ENCODE measurements around the gene SQSTM1.
A peak's percentile ranks its signal among the peaks of the same experiment; 100 is the strongest.

The SQSTM1 gene

DNA sequence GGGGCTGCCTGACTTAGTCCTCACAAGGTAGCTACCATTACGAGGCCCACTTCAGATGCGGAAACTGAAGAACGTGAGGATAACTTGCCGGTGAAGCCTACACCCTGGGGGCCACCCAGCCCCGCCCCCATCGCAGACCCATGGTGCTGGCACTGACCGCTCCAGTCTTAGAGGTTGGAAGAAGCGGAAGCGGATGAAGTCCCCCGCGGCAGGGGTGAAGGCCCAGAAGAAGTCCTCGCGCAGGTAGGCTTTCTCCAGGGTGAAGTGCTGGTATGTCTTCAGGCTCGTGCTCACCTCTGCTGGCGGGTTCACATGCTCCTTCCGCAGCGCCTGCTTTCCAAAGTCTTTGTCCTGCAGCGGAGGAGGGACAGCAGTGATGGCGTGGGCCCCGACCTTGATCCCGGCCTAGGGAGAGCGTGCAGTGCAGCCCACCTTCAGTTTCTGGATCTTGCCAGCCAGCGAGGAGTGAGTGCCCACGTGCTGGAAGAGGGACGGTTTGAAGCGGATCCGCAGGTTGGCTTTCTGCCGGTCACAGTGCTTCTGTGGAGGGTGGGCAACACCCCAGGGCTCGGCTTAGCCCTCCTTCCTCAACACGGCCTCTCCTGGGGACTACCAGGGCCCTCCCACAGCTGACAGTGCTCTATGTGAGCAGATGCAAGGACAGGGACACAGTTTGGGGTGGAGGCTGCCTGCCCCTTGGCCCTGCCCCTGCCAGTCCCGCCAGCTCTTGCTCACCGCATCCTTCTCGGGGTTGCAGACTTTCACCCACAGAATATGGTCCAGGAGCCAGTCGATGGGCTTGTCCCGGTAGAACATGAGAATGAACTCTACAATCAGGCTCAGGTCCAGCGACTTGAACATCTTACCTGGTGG lies 21.7 kb upstream of the SQSTM1 start:
- TF ChIP-seq, protein P1, sequence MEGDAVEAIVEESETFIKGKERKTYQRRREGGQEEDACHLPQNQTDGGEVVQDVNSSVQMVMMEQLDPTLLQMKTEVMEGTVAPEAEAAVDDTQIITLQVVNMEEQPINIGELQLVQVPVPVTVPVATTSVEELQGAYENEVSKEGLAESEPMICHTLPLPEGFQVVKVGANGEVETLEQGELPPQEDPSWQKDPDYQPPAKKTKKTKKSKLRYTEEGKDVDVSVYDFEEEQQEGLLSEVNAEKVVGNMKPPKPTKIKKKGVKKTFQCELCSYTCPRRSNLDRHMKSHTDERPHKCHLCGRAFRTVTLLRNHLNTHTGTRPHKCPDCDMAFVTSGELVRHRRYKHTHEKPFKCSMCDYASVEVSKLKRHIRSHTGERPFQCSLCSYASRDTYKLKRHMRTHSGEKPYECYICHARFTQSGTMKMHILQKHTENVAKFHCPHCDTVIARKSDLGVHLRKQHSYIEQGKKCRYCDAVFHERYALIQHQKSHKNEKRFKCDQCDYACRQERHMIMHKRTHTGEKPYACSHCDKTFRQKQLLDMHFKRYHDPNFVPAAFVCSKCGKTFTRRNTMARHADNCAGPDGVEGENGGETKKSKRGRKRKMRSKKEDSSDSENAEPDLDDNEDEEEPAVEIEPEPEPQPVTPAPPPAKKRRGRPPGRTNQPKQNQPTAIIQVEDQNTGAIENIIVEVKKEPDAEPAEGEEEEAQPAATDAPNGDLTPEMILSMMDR (IDR thresholded peaks at IDR 0.05): no peak
- no peak overlapping the region for H3K4me3 ChIP-seq
- H3K27ac ChIP-seq: no peak overlapping the region
- DNase-seq (ENCODE audit: low spot score): no peak

DNA sequence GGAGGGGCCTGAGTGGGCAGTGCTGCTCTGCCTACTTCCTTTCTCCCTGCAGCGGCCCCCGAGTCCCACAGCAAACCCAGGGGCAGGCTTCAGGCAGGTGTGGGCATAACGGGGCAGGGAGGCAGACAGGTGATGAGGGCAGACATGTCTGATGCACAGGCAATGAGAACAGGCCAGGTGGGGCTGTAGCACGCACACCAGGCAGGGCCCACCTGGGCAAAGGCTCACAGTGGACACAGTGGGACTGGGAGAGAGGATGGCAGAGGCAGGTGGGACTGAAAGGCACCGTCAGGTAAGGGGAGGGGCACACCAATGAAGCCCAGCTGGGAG lies 21.1 kb upstream of the SQSTM1 start:
- DNase-seq (ENCODE audit: low spot score): no peak
- H3K27ac ChIP-seq: no peak overlapping the region
- TF ChIP-seq, protein P1 (IDR thresholded peaks at IDR 0.05): no peak
- H3K4me3 ChIP-seq: no peak overlapping the region

DNA sequence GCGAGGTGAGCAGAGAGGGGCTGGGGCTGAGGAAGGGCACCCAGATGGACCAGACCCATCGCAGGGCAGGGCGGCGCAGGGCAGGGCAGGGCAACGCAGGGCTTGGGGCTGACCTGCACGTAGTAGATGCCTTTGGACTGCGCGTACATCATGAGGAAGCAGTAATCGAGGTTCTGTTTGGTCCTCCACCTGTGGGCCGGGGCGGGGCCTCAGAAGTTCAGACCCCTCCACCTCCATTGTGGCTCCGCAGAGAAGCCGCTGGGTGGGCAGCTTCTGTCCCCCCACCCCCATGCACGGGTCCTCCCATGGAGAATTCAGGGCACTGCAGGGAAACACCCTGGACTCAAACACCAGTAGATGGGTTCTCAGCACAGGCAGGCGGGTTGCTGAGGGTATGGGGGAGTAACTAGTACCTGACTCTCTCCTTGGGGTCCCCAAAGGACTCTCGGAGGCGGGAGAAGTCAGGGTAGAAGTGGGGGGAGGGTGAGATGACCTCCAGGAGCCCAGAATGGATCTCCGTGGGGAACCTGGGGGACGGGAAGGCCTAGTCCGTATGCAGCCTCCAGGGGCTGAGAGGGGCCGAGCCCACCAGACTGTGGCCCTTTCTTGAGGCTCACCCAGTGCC lies 20.5 kb upstream of the SQSTM1 start:
- DNase-seq (ENCODE audit: low spot score): no peak
- TF ChIP-seq, protein P1 (IDR thresholded peaks at IDR 0.05): no peak
- no peak overlapping the region for H3K4me3 ChIP-seq
- no peak overlapping the region for H3K27ac ChIP-seq

DNA sequence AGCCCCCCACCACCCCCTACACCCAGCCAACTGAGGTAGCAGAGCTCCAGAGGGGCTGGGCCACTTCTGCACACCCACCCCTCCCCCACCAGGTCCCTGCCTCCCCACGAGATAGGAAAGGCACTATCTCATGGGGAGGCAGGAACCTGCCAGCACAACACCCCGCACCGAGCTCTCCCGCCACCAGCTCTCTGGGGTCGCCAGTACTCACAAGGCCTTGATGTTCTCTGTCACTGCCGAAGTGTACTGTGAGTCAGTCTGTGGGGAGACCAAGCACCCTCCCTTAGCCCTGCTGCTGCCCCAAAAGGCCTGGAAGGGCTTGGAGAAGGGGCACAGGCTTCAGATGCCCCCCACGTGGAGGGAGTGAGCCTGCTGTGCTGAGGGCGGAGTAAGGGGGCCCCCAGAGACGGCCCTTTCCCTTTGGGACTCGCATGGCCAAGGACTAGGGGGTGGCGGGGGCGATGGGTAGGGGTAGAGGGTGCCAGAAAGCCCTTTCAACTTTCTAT lies 20.0 kb upstream of the SQSTM1 start:
- TF ChIP-seq, protein P1 (IDR thresholded peaks at IDR 0.05): peak; percentile 2
- DNase-seq (ENCODE audit: low spot score): no peak
- H3K27ac ChIP-seq: no peak overlapping the region
- no peak overlapping the region for H3K4me3 ChIP-seq

DNA sequence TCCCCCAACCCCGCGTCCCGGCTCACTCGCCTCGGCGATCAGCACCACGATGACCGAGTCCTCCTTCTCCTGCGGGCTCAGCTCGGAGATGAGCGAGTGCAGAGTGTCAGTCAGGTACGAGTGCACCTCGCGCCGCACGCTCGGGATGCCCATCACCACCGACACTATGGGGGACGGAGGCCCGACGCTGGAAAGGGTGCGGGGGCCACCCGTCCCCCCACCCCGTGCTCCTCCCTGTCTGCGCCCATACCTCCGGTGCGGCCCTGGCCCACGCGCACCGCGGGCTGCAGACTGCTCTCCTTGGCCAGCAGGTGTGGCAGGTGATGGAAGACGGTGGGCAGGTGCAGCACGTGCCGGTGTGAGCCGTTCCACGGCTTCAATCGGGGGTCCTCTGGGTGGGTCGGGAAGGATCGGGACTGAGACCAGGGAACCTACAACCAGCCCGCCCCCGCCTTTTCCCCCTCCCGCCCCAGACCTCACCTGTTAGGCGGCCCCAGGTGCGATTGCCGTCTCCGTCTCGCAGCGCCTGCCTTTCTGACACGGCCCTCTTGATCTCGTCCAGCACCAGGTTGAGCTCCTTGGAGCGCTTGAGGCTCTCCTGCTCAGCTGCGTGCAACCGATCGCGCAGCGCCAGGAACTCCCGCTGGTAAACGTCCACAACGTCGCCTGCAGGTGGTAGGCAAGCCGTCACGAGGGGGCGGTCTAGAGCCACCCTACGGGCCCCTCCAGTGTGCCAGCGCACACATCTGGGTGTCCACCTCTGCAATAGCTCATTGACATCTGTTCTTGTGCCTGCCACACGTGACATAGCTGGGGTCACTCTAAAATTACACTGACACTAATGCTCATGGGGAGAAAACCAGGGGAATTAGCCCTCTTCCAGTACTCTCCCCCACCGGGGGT lies 19.1 kb upstream of the SQSTM1 start:
- DNase-seq (ENCODE audit: low spot score): no peak
- no peak overlapping the region for H3K27ac ChIP-seq
- TF ChIP-seq, protein P1 (IDR thresholded peaks at IDR 0.05): peak; percentile 39

DNA sequence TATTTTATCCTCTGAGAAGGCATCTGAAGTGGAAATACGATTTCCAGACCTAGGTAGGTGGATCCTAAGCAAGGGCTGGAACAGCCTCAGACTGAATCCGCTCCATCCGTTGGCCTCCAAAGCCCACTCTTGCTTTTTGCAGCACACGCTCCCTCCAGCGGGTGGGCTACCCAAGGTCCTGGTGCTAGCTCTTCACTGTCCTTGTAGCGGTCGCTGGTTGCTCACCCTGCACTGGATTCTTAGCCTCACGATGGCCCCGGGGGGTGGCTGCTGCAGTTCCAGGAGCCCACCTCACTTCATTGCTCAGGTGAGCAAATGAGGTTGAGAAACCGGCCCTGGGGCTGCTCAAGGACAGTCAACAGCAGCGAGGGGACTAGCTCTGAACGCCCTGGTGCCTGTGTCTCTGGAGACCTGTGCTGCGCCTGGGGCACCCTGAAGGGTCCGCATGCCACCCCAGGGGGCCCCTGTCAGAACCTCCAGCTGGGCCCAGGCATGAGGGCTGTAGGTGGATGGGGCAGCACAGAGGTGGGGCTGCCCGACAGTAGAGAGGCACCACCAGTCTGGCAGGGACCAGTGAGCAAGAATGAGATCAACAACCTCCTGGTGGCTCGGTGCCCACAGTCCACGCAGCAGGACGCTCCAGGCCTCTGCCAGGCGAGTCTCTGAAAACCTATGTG lies 18.4 kb upstream of the SQSTM1 start:
- no peak overlapping the region for H3K27ac ChIP-seq
- no peak overlapping the region for H3K4me3 ChIP-seq
- DNase-seq (ENCODE audit: low spot score): no peak
- TF ChIP-seq, protein P1 (IDR thresholded peaks at IDR 0.05): no peak

More for the DNA sequence above, 19.1 kb upstream of the SQSTM1 start:
- H3K4me3 ChIP-seq: no peak overlapping the region
